Endodermal cell (in vitro differentiated cells): ENCODE results near the gene PRKCB. TPM values are rescaled to one million over a fixed set of nuclear protein-coding genes. Genes with fewer than 3 reads are reported as not detected.
"Not testable (repeated sequence)": the region's sequence is repeated elsewhere in the genome, so short reads cannot be mapped to it uniquely, and the experiment has no call there.

Experiments used
- DNase-seq: peaks from one replicate; pipeline ENCODE4 v3.0.0-alpha.2; 2017
- H3K27ac ChIP-seq: 2 replicates; pipeline ENCODE4 v1.5.1; 2013; ENCODE audit warnings: mild to moderate bottlenecking, low read depth, low read length, moderate library complexity
- H3K27me3 ChIP-seq: 2 replicates; pipeline ENCODE4 v1.6.1; 2013; ENCODE audit warnings: mild to moderate bottlenecking, low read length, moderate library complexity; ENCODE audit not compliant: insufficient read depth, control insufficient read depth, poor library complexity, severe bottlenecking
- H3K36me3 ChIP-seq: 2 replicates; pipeline ENCODE4 v1.7.0; 2013; ENCODE audit warnings: mild to moderate bottlenecking, low read length, moderate library complexity; ENCODE audit not compliant: control insufficient read depth, insufficient read depth
- H3K4me1 ChIP-seq: one replicate; pipeline ENCODE4 v1.7.0; 2013; ENCODE audit warnings: low read length; ENCODE audit not compliant: control insufficient read depth, insufficient read depth
- H3K4me3 ChIP-seq: 2 replicates; pipeline ENCODE4 v1.5.1; 2013; ENCODE audit warnings: mild to moderate bottlenecking, low read length, moderate library complexity
- H3K9ac ChIP-seq: 2 replicates; pipeline ENCODE4 v1.6.1; 2013; ENCODE audit warnings: mild to moderate bottlenecking, low read length, moderate library complexity; ENCODE audit not compliant: poor library complexity, severe bottlenecking; ENCODE audit errors: extremely low read depth
- H3K9me3 ChIP-seq: 2 replicates; pipeline ENCODE4 v1.6.1; 2013; ENCODE audit warnings: mild to moderate bottlenecking, low read length, moderate library complexity; ENCODE audit not compliant: control insufficient read depth
- H3K27ac Mint-ChIP-seq: 2 replicates; pipeline ENCODE4 v1.8.0; 2020; ENCODE audit warnings: mixed read lengths
- H3K27me3 Mint-ChIP-seq: 2 replicates; pipeline ENCODE4 v1.8.0; 2021; ENCODE audit warnings: mild to moderate bottlenecking, mixed read lengths; ENCODE audit not compliant: insufficient read depth
- H3K36me3 Mint-ChIP-seq: 2 replicates; pipeline ENCODE4 v1.8.0; 2020; ENCODE audit warnings: low read depth, mixed read lengths
- H3K4me1 Mint-ChIP-seq: 2 replicates; pipeline ENCODE4 v1.8.0; 2020; ENCODE audit warnings: mixed read lengths
- H3K4me3 Mint-ChIP-seq: 2 replicates; pipeline ENCODE4 v1.8.0; 2020; ENCODE audit warnings: mild to moderate bottlenecking, moderate library complexity, mixed read lengths
- H3K9me3 Mint-ChIP-seq: 2 replicates; pipeline ENCODE4 v1.8.0; 2020; ENCODE audit warnings: mild to moderate bottlenecking, mixed read lengths
- CTCF ChIP-seq: fragments of 200-600 bp; sonication (generic); conservative IDR thresholded peaks from 2 replicates; pipeline ENCODE4 v1.5.0; 2021; ENCODE audit warnings: antibody characterized with exemption, mild to moderate bottlenecking
- WGBS, 2 experiments: methylation state at CpG; one replicate each; pipeline versions ENCODE4 v1.1.5 to v1.1.7; 2013; ENCODE audit warnings: missing lambda C conversion rate in 2 of 2, mixed read lengths in 1 of 2; ENCODE audit not compliant: insufficient coverage in 1 of 2, insufficient read length in 1 of 2; 5-methylcytosine and 5-hydroxymethylcytosine counted together
- total RNA-seq, 2 donors: library from RNA; stranded (reverse); fragmentation: NEBNext Ultra II Directional in 1 of 2; extraction: Animal tissue kit (Norgen Biotek cat#: 25700) in 1 of 2; gene quantifications; 2 replicates in 1 of 2; 3 replicates in 1 of 2; pipeline ENCODE4 v1.2.1, GENCODE V29; 2021

PRKCB gene
- total RNA-seq, 2 donors from 2014 or later, result 0.38 to 1.1 TPM

GRCh38 chr16:24024971-24025370, 189.2 kb downstream of the PRKCB start:
- peaks cover 37% of the 10 kb centered on the region for H3K27me3 Mint-ChIP-seq
- Histone ChIP-seq H3K4me1 (no peaks in the 10 kb centered on the region), H3K27me3 (peaks cover 21% of the 10 kb centered on the region), H3K4me3 (no peak overlapping the region), H3K36me3 (no peaks in the 10 kb centered on the region), H3K9me3 (no peaks in the 10 kb centered on the region), H3K27ac (no peak overlapping the region), H3K9ac (no peak overlapping the region)
- H3K4me1 Mint-ChIP-seq, result no peaks in the 10 kb centered on the region
- no peak for DNase-seq
- no peaks in the 10 kb centered on the region for H3K9me3 Mint-ChIP-seq
- no peaks in the 10 kb centered on the region for H3K36me3 Mint-ChIP-seq
- no peak overlapping the region for H3K4me3 Mint-ChIP-seq
- H3K27ac Mint-ChIP-seq, result no peak overlapping the region
- 96 to 97% methylated on average over 7 of the region's 7 CpGs for WGBS, 2 experiments
- TF ChIP-seq CTCF, result no peak

GRCh38 chr16:24027466-24027865, 191.7 kb downstream of the PRKCB start:
- no peaks in the 10 kb centered on the region for H3K4me1 ChIP-seq
- Mint-ChIP-seq H3K4me1 (no peaks in the 10 kb centered on the region), H3K27ac (no peak overlapping the region), H3K9me3 (no peaks in the 10 kb centered on the region), H3K27me3 (peaks cover 32% of the 10 kb centered on the region), H3K36me3 (no peaks in the 10 kb centered on the region), H3K4me3 (no peak overlapping the region)
- H3K27ac ChIP-seq, result no peak overlapping the region
- TF ChIP-seq CTCF, result no peak
- no peak for DNase-seq
- WGBS, 2 experiments, result 72 to 81% methylated on average over 6 to 8 of the region's 8 CpGs
- H3K36me3 ChIP-seq, result no peaks in the 10 kb centered on the region
- no peaks in the 10 kb centered on the region for H3K9me3 ChIP-seq
- H3K9ac ChIP-seq, result no peak overlapping the region
- H3K27me3 ChIP-seq, result peaks cover 21% of the 10 kb centered on the region
- no peak overlapping the region for H3K4me3 ChIP-seq

- H3K9me3 ChIP-seq, result not testable (repeated sequence)
- 93 to 100% methylated on average over 1 of the region's 1 CpG for WGBS, 2 experiments
Observed at GRCh38 chr16:24029841-24030240, 194.1 kb downstream of the PRKCB start.

More at GRCh38 chr16:24029841-24030240, 194.1 kb downstream of the PRKCB start:
- H3K36me3 Mint-ChIP-seq, DNase-seq, H3K4me3 Mint-ChIP-seq, H3K9me3 Mint-ChIP-seq, H3K4me3 ChIP-seq, H3K27ac ChIP-seq, H3K27ac Mint-ChIP-seq, H3K36me3 ChIP-seq, H3K9ac ChIP-seq, H3K4me1 ChIP-seq, H3K4me1 Mint-ChIP-seq: not testable (repeated sequence)
- H3K27me3 ChIP-seq, result peaks cover 16% of the 10 kb centered on the region
- peaks cover 39% of the 10 kb centered on the region for H3K27me3 Mint-ChIP-seq
